GM12891 (cell line): Measurements from ENCODE around the gene CFAP97.

Experiments
- POLR2A ChIP-seq: IDR thresholded peaks from 2 replicates; pipeline ENCODE4 v1.6.1; 2011; ENCODE audit warnings: low read depth, low read length, control low read depth
- POLR2AphosphoS5 ChIP-seq: IDR thresholded peaks from 2 replicates; pipeline ENCODE4 v1.6.1; 2011; ENCODE audit warnings: low read depth, low read length, control low read depth
- TAF1 ChIP-seq: IDR thresholded peaks from 2 replicates; pipeline ENCODE4 v1.6.1; 2011; ENCODE audit warnings: low read depth, low read length, control low read depth

DNA sequence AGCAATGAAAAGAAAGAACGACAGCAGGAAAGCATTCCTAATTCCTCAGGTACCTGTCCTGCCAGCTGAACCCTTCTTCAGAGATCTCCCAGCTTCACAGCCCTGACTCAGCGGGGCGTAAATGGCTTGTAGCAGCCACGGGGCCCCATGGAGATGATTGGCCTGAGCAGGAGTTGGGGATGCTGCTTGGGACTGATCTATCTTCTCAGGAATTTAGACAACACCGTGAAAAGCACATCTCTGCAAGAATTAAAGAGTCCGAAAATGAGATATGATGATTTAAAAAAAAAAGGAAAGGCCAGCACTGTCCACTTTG, 83.2 kb downstream of the CFAP97 start:
- no peak for TF ChIP-seq POLR2AphosphoS5
- no peak for TF ChIP-seq POLR2A
- no peak for TF ChIP-seq TAF1
